Vagina (tissue), 2 donors: ENCODE data around the gene SCAANT1.

ENCODE experiments used
- CTCF ChIP-seq, 3 experiments: fragments of 450-650 bp in 2 of 3; fragments of 200-600 bp in 1 of 3; sonication (generic) in 1 of 3; IDR thresholded peaks; one replicate each; pipeline ENCODE4 v1.5.1; 2017 to 2019; ENCODE audit warnings: antibody characterized with exemption in 3 of 3, mild to moderate bottlenecking in 2 of 3, moderate library complexity in 2 of 3
- POLR2A ChIP-seq, 2 donors: fragments of 450-650 bp; IDR thresholded peaks; one replicate each; pipeline ENCODE4 v1.6.1; 2017; ENCODE audit warnings: antibody characterized with exemption in 2 of 2, mild to moderate bottlenecking in 2 of 2, moderate library complexity in 2 of 2
- POLR2AphosphoS5 ChIP-seq, 2 donors: sonication (generic); formaldehyde crosslinking; IDR thresholded peaks; one replicate each; pipeline ENCODE4 v1.9.0; 2017; ENCODE audit warnings: antibody characterized with exemption in 2 of 2, mild to moderate bottlenecking in 2 of 2, low read depth in 1 of 2; ENCODE audit not compliant: insufficient read depth in 1 of 2

- TF ChIP-seq CTCF (IDR thresholded peaks at IDR 0.05) (no peak), POLR2A (IDR thresholded peaks at IDR 0.05) (no peak), POLR2AphosphoS5 (IDR thresholded peaks at IDR 0.05; ENCODE audit: insufficient read depth in 1 of 2, low read depth in 1 of 2) (no peak)
Measured at GRCh38 chr3:63862804-63863149, 49.4 kb downstream of the SCAANT1 start.
